ENCODE results near the gene PLEKHO1. TPM values are rescaled to one million over a fixed set of nuclear protein-coding genes. Genes with fewer than 3 reads are reported as not detected.

The PLEKHO1 gene
- total RNA-seq, 1 experiment from 2014 or later = 1.3 TPM

Other genes starting within 250 kb of the PLEKHO1 start
- gene SV2A, start 232.1 kb upstream of the PLEKHO1 start, total RNA-seq (2021) = 0.20 and 0.33 TPM in 2 replicates
- gene SF3B4, start 222.1 kb upstream of the PLEKHO1 start, total RNA-seq (2021) = 50.8 and 73.1 TPM in 2 replicates
- gene MTMR11, start 213.0 kb upstream of the PLEKHO1 start, total RNA-seq (2021) = 16.0 and 18.2 TPM in 2 replicates
- 30.2 and 30.7 TPM in 2 replicates for gene OTUD7B, start 139.2 kb upstream of the PLEKHO1 start, total RNA-seq (2021)
- 27.8 and 30.3 TPM in 2 replicates for gene VPS45, start 82.1 kb upstream of the PLEKHO1 start, total RNA-seq (2021)
- gene ANP32E, start 86.2 kb downstream of the PLEKHO1 start, total RNA-seq (2021) = 63.3 and 63.5 TPM in 2 replicates
- 0.95 and 1.7 TPM in 2 replicates for gene CA14, start 107.9 kb downstream of the PLEKHO1 start, total RNA-seq (2021)
- gene APH1A, start 119.1 kb downstream of the PLEKHO1 start, total RNA-seq (2021) = 152 and 173 TPM in 2 replicates
- gene C1orf54, start 122.9 kb downstream of the PLEKHO1 start, total RNA-seq (2021) = 1.4 and 1.8 TPM in 2 replicates
- gene CIART, start 132.6 kb downstream of the PLEKHO1 start, total RNA-seq (2021) = 11.0 and 16.6 TPM in 2 replicates
- gene MRPS21, start 143.9 kb downstream of the PLEKHO1 start, total RNA-seq (2021) = 56.2 and 62.6 TPM in 2 replicates
- 75.7 and 77.1 TPM in 2 replicates for gene PRPF3, start 171.6 kb downstream of the PLEKHO1 start, total RNA-seq (2021)
- 24.3 and 36.2 TPM in 2 replicates for gene RPRD2, start 214.2 kb downstream of the PLEKHO1 start, total RNA-seq (2021)